NCI-H2107 (cell line): Measurements from ENCODE around the gene CXCR3.
"Not testable (repeated sequence)": the region's sequence is repeated elsewhere in the genome, so short reads cannot be mapped to it uniquely, and the experiment has no call there.

Experiments
- DNase-seq: peaks from one replicate; lab custom pipeline; 2025; lab: John Stamatoyannopoulos, UW

CXCR3 gene

GRCh38 chrX:71609095-71609750 lies 9.1 kb downstream of the CXCR3 start:
- DNase-seq, result no peak

GRCh38 chrX:71607488-71607887 lies 10.8 kb downstream of the CXCR3 start:
- no peak for DNase-seq

- DNase-seq, result no peak
Measured at GRCh38 chrX:71606536-71607216, 11.6 kb downstream of the CXCR3 start.

GRCh38 chrX:71604796-71605568 lies 13.3 kb downstream of the CXCR3 start:
- no peak for DNase-seq

- no peak for DNase-seq
Measured at GRCh38 chrX:71604141-71604540, 14.2 kb downstream of the CXCR3 start.

GRCh38 chrX:71603618-71604017 lies 14.7 kb downstream of the CXCR3 start:
- no peak for DNase-seq

- no peak for DNase-seq
Measured at GRCh38 chrX:71599965-71600364, 18.3 kb downstream of the CXCR3 start.

GRCh38 chrX:71593210-71593609 lies 25.1 kb downstream of the CXCR3 start:
- not testable (repeated sequence) for DNase-seq

- no peak for DNase-seq
Measured at GRCh38 chrX:71586929-71587328, 31.4 kb downstream of the CXCR3 start.

- no peak for DNase-seq
Measured at GRCh38 chrX:71581210-71581609, 37.1 kb downstream of the CXCR3 start.

- DNase-seq, result no peak
Measured at GRCh38 chrX:71579990-71580380, 38.3 kb downstream of the CXCR3 start.

GRCh38 chrX:71579136-71579989 lies 38.9 kb downstream of the CXCR3 start:
- no peak for DNase-seq

- no peak for DNase-seq
Measured at GRCh38 chrX:71578253-71579135, 39.8 kb downstream of the CXCR3 start, which contains the start of gene GCNA. Gene GCNA, plus strand, starts transcription at chrX:71578437. Its CDS starts 2,385 bp downstream, at chrX:71580822.

GRCh38 chrX:71577682-71578081 lies 40.6 kb downstream of the CXCR3 start:
- no peak for DNase-seq

- DNase-seq, result no peak
Measured at GRCh38 chrX:71573590-71573989, 44.7 kb downstream of the CXCR3 start.

GRCh38 chrX:71571390-71571789 lies 46.9 kb downstream of the CXCR3 start:
- DNase-seq, result not testable (repeated sequence)
